ENCODE measurements around the gene PROSER3. TPM values are rescaled to one million over a fixed set of nuclear protein-coding genes. Genes with fewer than 3 reads are reported as not detected.
"Not testable (repeated sequence)": the region's sequence is repeated elsewhere in the genome, so short reads cannot be mapped to it uniquely, and the experiment has no call there.

Gene PROSER3
- total and polyA plus RNA-seq, 7 donors, result 4.2 to 16.2 (median 8.7) TPM

- DNase-seq (no peak), ATAC-seq (no peak)
- no peak overlapping the region for H3K27ac ChIP-seq
- 64 to 66% (median 65%) methylated on average over 7 of the region's 7 CpGs for WGBS, 3 donors
- H3K4me1 ChIP-seq, result no peaks in the 10 kb centered on the region
- H3K36me3 ChIP-seq (ENCODE audit: insufficient read depth in 1 of 2, low read depth in 1 of 2), result no peaks in the 10 kb centered on the region
- intact Hi-C loops (cut with DNase I), result no loop called here
- peaks cover 0 to 29% (median 8%) of the 10 kb centered on the region in 3 donors for H3K27me3 ChIP-seq (ENCODE audit: insufficient read depth in 3 of 3, low read length in 2 of 3)
- no peak for TF ChIP-seq CTCF (IDR thresholded peaks at IDR 0.05)
- H3K4me3 ChIP-seq, result no peak overlapping the region
- H3K9me3 ChIP-seq, result no peaks in the 10 kb centered on the region
Observed at GRCh38 chr19:35793381-35794165, 35.6 kb downstream of the PROSER3 start.

DNA sequence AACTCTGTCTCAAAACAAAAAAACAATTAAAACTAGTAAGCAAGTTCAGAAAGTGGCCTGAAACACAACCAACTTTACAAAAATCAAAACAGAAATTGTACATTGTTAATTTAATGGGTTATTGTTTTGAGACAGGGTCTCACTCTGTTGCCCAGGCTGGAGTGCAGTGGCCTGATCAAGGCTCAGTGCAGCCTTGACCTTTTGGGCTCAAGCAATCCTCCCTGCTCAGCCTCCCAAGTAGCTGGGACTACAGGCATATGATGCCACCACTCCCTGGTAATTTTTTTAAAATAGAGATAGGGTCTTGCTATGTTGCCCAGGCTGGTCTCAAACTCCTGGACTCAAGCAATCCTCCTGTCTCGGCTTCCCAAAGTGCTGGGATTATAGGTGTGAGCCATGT is 37.6 kb downstream of the PROSER3 start:
- H3K27ac ChIP-seq; DNase-seq; H3K4me3 ChIP-seq; H3K4me1 ChIP-seq; H3K36me3 ChIP-seq (ENCODE audit: insufficient read depth in 1 of 2, low read depth in 1 of 2); ATAC-seq; H3K9me3 ChIP-seq; intact Hi-C loops (cut with DNase I): not testable (repeated sequence)
- WGBS, 3 donors, result 69 to 93% (median 88%) methylated on average over 1 of the region's 1 CpG
- peaks cover 0 to 41% (median 11%) of the 10 kb centered on the region in 3 donors for H3K27me3 ChIP-seq (ENCODE audit: insufficient read depth in 3 of 3, low read length in 2 of 3)

DNA sequence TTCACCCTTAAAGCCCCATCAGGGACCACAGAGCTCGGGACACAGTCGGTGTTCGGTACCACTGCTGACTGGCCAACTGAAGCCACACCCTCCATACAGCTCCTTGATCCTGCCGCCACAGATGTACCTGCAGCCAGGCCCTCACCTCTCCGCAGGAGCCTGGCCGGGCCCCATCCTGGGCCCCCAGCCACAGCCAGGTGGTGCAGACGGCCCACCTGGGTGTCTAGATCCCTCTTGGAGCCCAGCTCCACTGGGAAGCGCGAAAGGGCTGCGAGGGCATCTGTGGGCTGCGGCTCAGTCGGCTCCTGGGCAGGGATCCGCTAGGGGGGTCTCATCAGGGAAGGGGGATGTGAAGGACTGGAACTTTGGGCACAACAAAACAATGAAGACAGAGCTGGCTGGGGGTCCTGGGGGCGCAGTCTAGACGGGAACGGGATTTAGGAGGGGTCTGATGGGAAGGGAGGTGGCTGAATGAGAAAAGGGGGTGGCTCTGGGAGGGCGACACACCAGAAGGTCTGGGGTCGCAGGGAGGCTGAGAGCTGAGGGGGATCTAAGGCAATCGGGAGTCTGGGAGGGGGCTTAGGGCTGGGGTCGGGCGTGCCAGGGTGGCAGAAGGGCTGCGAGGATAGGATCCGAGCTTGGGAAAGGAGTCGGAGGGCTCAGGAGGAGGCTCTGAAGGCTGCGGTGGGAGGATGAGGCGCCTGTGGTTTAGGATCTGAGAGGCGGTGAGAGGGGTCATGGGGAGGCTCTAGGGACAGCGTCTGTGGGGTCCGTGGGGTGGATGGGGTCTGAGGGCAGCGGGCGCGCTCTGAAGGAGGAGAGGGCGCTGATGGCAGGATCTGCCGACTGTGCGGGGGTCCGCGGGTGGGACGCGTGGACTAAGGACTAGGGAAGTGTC is 38.9 kb downstream of the PROSER3 start:
- Histone ChIP-seq H3K27me3 (ENCODE audit: insufficient read depth in 3 of 3, low read length in 2 of 3) (peaks cover 0 to 41% (median 11%) of the 10 kb centered on the region in 3 donors), H3K36me3 (ENCODE audit: insufficient read depth in 1 of 2, low read depth in 1 of 2) (no peaks in the 10 kb centered on the region), H3K27ac (no peak overlapping the region), H3K9me3 (no peaks in the 10 kb centered on the region), H3K4me1 (no peaks in the 10 kb centered on the region), H3K4me3 (no peak overlapping the region)
- DNase-seq, result no peak
- ATAC-seq, result no peak
- intact Hi-C loops (cut with DNase I), result no loop called here
- TF ChIP-seq CTCF (IDR thresholded peaks at IDR 0.05), result no peak
- WGBS, 3 donors, result 8 to 18% (median 8%) methylated on average over 39 of the region's 39 CpGs

- 4 to 15% (median 5%) methylated on average over 14 to 15 of the region's 15 CpGs for whole genome bisulfite sequencing, 3 donors
- no peak for ATAC-seq
- no peak overlapping the region for H3K27ac ChIP-seq
Observed at GRCh38 chr19:35797663-35798062, 39.7 kb downstream of the PROSER3 start.

More at GRCh38 chr19:35797663-35798062, 39.7 kb downstream of the PROSER3 start:
- intact Hi-C loops (cut with DNase I), result no loop called here
- DNase-seq, result no peak
- peaks cover 0 to 41% (median 11%) of the 10 kb centered on the region in 3 donors for H3K27me3 ChIP-seq (ENCODE audit: insufficient read depth in 3 of 3, low read length in 2 of 3)
- no peak for TF ChIP-seq CTCF (IDR thresholded peaks at IDR 0.05)
- no peaks in the 10 kb centered on the region for H3K9me3 ChIP-seq
- no peak overlapping the region for H3K4me3 ChIP-seq
- no peaks in the 10 kb centered on the region for H3K4me1 ChIP-seq
- no peaks in the 10 kb centered on the region for H3K36me3 ChIP-seq (ENCODE audit: insufficient read depth in 1 of 2, low read depth in 1 of 2)

Data from psoas muscle (tissue), 8 donors.